NCI-H1930 (cell line): ENCODE results near the gene CRYAB.
A peak's percentile ranks its signal among the peaks of the same experiment; 100 is the strongest.
"Not testable (repeated sequence)": the region's sequence is repeated elsewhere in the genome, so short reads cannot be mapped to it uniquely, and the experiment has no call there.

ENCODE experiments used
- DNase-seq, 2 experiments: peaks; one replicate each; lab custom pipeline; 2025; lab: John Stamatoyannopoulos, UW

The CRYAB gene

GRCh38 chr11:111933872-111934271 lies 22.3 kb upstream of the CRYAB start:
- DNase-seq: no peak

GRCh38 chr11:111933176-111933575 lies 21.6 kb upstream of the CRYAB start:
- not testable (repeated sequence) for DNase-seq

- DNase-seq: no peak
Observed at GRCh38 chr11:111932611-111932950, 21.0 kb upstream of the CRYAB start.

GRCh38 chr11:111930472-111930871 lies 18.9 kb upstream of the CRYAB start:
- DNase-seq: no peak

GRCh38 chr11:111926505-111927391 lies 15.2 kb upstream of the CRYAB start:
- peak; percentile 98 to 99 for DNase-seq

- DNase-seq: no peak
Observed at GRCh38 chr11:111925953-111926352, 14.4 kb upstream of the CRYAB start.

GRCh38 chr11:111923951-111924350 lies 12.4 kb upstream of the CRYAB start:
- no peak for DNase-seq

- DNase-seq: no peak
Observed at GRCh38 chr11:111923351-111923788, 11.8 kb upstream of the CRYAB start.

- no peak for DNase-seq
Observed at GRCh38 chr11:111922803-111923202, 11.2 kb upstream of the CRYAB start.

- no peak for DNase-seq
Observed at GRCh38 chr11:111921541-111922230, 10.1 kb upstream of the CRYAB start.

- DNase-seq: no peak
Observed at GRCh38 chr11:111920908-111921307, 9.3 kb upstream of the CRYAB start.

GRCh38 chr11:111918390-111919256 lies 7.1 kb upstream of the CRYAB start, which contains the start of gene C11orf52:
TSS of gene C11orf52 (plus strand) at chr11:111918913. CDS start at chr11:111918973, 60 bp downstream.
- DNase-seq: peak; percentile 54 to 57

- no peak for DNase-seq
Observed at GRCh38 chr11:111917788-111918187, 6.2 kb upstream of the CRYAB start.

- no peak for DNase-seq
Observed at GRCh38 chr11:111917312-111917711, 5.7 kb upstream of the CRYAB start.

- DNase-seq: no peak
Observed at GRCh38 chr11:111916768-111917167, 5.2 kb upstream of the CRYAB start.

- no peak for DNase-seq
Observed at GRCh38 chr11:111913997-111914396, 2.4 kb upstream of the CRYAB start.

- no peak for DNase-seq
Observed at GRCh38 chr11:111913031-111913861, 1.7 kb upstream of the CRYAB start.

GRCh38 chr11:111912535-111912934 lies 965 bp upstream of the CRYAB start, which contains the start of gene HSPB2:
TSS of gene HSPB2 (plus strand) at chr11:111912734. CDS start at chr11:111912830, 96 bp downstream.
- no peak for DNase-seq

- DNase-seq: no peak
Observed at GRCh38 chr11:111910676-111911562, 651 bp downstream of the CRYAB start.

- no peak for DNase-seq
Observed at GRCh38 chr11:111909378-111909777, 2.2 kb downstream of the CRYAB start.
